ENCODE data around the gene ZNHIT2.
A peak's percentile ranks its signal among the peaks of the same experiment; 100 is the strongest.
"Not testable (repeated sequence)": the region's sequence is repeated elsewhere in the genome, so short reads cannot be mapped to it uniquely, and the experiment has no call there.

The ZNHIT2 gene

GRCh38 chr11:65117206-65118096 lies at the start of gene ZNHIT2:
TSS of gene ZNHIT2 (minus strand) at chr11:65117701. CDS start at chr11:65117653, 48 bp downstream.
- peak within 1 kb of the TSS; percentile 79 for H3K4me3 ChIP-seq (ENCODE audit: low read depth, low read length)

GRCh38 chr11:65166893-65167292 lies 49.4 kb upstream of the ZNHIT2 start:
- no peak overlapping the region for H3K4me3 ChIP-seq (ENCODE audit: low read depth, low read length)

DNA sequence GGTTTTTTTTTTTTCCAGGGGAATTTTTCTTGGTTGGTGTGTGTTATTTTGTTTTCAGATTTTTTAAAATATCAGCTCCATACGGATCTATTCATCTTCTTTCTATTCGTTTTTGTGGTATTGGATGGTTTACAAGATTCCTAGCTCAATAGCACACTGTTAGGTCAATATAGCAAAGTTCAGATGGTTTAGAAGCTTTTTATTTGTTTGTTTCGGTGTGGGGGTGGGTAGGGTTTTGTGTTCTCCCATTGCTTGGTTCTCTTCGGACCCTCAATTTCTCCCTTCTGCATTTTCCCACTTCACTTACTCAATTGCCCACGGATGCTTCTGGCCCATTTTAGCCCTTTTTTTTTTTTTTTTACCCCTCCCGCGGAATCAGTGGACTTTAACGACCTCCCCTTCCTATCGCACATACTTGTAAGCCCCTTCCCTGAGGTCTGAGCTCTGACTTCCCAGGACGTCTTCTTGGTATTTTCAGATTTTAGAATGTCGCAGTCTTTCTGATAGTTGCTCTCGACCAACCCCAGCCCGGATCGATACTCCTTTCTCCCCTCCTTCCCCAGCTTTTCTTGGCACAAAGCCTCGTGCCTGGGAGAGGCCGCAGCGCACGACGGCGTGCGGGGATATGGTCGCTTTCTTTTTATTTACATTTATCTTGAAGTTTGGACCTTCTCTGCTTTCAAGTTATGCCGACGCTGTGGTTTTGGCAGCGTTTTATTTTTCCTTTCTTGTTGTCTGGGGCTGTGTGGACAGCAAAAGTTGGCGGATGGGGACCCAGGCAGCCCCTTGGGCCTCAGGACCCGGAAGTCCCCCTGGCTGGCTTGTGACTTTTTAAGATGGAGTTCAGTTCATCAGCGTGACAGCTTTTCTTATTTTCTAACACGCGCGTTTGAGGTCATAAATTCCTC lies 48.2 kb upstream of the ZNHIT2 start:
- no peak overlapping the region for H3K4me3 ChIP-seq (ENCODE audit: low read depth, low read length)

- H3K4me3 ChIP-seq (ENCODE audit: low read depth, low read length): no peak overlapping the region
Measured at GRCh38 chr11:65163684-65164083, 46.2 kb upstream of the ZNHIT2 start.

- H3K4me3 ChIP-seq (ENCODE audit: low read depth, low read length): no peak overlapping the region
Measured at GRCh38 chr11:65160643-65161042, 43.1 kb upstream of the ZNHIT2 start.

- no peak overlapping the region for H3K4me3 ChIP-seq (ENCODE audit: low read depth, low read length)
Measured at GRCh38 chr11:65159012-65159411, 41.5 kb upstream of the ZNHIT2 start.

- H3K4me3 ChIP-seq (ENCODE audit: low read depth, low read length): no peak overlapping the region
Measured at GRCh38 chr11:65157336-65157735, 39.8 kb upstream of the ZNHIT2 start.

- H3K4me3 ChIP-seq (ENCODE audit: low read depth, low read length): no peak overlapping the region
Measured at GRCh38 chr11:65156926-65157325, 39.4 kb upstream of the ZNHIT2 start.

GRCh38 chr11:65156256-65156655 lies 38.8 kb upstream of the ZNHIT2 start:
- no peak overlapping the region for H3K4me3 ChIP-seq (ENCODE audit: low read depth, low read length)

DNA sequence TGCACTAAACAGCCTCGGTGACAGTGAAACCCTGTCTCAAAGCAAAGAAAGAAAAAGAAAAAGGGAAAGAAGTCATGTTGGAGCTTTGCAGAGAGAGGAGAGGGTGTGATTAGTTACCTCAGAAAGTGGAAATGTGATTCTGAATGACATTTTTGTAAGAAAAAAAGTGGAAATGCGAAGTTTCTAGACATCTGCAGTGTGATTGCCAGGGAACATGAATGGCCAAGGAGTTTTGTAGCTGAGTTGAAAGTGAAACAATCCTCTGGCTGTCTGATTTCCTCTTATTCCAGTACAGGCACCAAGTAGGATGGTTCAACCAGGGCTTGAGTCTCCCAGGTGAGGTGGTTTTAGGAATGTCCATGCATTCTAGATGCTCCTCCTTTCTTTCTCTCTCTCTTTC lies 34.6 kb upstream of the ZNHIT2 start:
- H3K4me3 ChIP-seq (ENCODE audit: low read depth, low read length): no peak overlapping the region

GRCh38 chr11:65151331-65151899 lies 33.9 kb upstream of the ZNHIT2 start:
- no peak overlapping the region for H3K4me3 ChIP-seq (ENCODE audit: low read depth, low read length)

DNA sequence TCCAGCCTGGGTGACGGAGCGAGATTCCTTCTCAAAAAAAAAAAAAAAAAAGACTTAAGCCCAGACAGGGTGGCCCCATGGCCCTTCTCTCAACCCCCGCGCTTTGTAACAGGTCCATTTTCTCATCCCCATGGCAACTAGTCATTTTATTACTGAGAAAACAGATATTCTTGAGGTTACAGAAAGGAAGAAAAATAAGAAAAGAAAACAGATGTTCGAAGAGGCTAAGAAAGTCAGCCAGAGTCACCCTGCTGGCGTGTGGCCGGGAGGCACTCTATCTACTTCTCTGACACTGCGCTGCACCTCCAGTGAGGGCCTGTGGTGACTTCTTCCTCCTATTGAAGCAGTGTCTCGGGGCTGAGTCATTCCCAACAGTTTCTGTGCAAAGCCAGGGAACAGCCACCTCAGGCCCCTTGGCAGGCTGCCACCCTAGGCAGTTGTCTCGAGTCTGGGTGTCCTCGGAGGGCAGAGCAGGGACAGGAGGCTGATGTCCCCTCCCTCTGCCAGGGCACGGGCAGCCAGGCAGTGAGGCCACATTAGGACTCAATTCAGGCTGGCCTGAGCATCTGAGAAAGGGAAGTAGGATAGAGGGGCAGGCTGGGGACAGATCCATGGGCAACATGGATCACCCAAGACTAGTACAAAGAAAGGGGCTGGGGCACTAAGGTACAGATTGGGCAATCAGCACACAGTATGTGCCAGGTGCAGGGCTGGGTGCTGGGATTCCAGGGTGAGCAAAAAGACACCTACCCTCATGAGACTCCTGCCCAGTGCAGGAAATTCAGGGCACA lies 33.2 kb upstream of the ZNHIT2 start:
- H3K4me3 ChIP-seq (ENCODE audit: low read depth, low read length): no peak overlapping the region

DNA sequence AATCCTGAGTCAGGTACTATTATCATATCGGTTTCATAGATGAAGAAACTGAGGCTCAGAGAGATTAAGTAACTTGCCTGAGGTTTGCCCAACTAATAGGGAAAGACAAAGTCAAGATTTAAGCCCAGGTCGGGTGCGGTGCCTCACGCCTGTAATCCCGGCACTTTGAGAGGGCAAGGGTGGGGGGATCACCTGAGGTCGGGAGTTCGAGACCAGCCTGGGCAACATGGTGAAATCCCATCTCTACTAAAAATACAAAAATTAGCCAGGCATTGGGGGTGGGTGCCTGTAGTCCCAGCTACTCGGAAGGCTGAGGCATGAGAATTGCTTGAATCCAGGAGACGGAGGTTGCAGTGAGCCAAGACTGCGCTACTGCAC lies 32.6 kb upstream of the ZNHIT2 start:
- not testable (repeated sequence) for H3K4me3 ChIP-seq (ENCODE audit: low read depth, low read length)

GRCh38 chr11:65148657-65149056 lies 31.2 kb upstream of the ZNHIT2 start:
- no peak overlapping the region for H3K4me3 ChIP-seq (ENCODE audit: low read depth, low read length)

- H3K4me3 ChIP-seq (ENCODE audit: low read depth, low read length): no peak overlapping the region
Measured at GRCh38 chr11:65147352-65148075, 30.0 kb upstream of the ZNHIT2 start.

GRCh38 chr11:65141896-65142494 lies 24.5 kb upstream of the ZNHIT2 start:
- H3K4me3 ChIP-seq (ENCODE audit: low read depth, low read length): no peak overlapping the region

DNA sequence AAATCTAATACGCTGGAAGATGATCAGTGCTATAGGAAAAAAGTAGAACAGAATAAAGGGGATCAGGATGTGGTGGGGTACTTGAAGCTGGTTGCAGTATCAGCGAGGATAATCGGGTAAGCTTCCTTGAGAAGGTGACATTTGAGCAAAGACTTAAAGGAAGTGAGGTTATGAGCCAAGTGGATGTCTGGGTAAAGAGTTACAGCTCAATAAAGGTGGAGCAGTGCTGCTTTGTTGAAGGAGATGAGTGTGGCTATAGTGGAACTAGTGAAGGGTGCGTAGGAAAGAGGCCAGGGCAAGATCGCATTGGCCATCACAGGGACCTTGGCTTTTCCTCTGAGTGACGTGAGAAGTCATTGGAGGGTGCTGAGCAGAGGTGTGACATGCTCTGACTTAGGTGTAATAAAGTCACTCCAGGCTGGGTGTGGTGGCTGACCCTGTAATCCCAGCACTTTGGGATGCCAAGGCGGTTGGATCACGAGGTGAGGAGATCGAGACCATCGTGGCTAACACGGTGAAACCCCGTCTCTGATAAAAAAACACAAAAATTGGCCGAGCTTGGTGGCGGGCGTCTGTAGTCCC lies 19.1 kb upstream of the ZNHIT2 start:
- no peak overlapping the region for H3K4me3 ChIP-seq (ENCODE audit: low read depth, low read length)

DNA sequence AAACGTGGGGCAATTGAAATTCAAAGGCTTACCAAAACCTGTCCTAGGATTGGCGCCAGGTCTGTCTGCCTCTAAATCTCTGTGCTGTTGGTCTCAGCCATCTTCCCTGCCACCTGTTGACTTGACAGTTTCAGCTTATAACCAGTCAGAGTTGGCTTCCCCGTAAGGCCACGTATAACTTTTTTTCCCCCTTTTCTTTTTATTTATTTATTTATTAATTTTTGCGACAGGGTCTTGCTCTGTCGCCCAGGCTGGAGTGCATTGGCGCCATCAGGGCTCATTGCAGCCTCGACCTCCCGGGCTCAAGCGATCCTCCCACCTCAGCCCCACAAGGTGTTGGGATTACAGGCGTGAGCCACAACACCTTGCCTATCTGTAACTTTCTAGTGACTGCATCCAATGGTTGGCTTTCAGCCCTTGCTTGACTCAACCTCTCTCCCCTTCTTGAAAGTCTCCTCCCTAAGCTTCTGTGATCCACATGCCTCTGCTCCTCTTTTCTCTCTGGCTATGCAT lies 18.2 kb upstream of the ZNHIT2 start:
- H3K4me3 ChIP-seq (ENCODE audit: low read depth, low read length): peak overlapping the region; percentile 94

All from iPS-11a (cell line).